Activated CD4-positive, alpha-beta T cell treated with anti-CD3 and anti-CD28 coated beads, Interleukin-2, amount 10 ng/mL, durations not matched to agents 7 days and 5 days (primary cell): ENCODE results near the gene TM9SF1. TPM values are rescaled to one million over a fixed set of nuclear protein-coding genes. Genes with fewer than 3 reads are reported as not detected.
"Not testable (repeated sequence)": the region's sequence is repeated elsewhere in the genome, so short reads cannot be mapped to it uniquely, and the experiment has no call there.

Experiments used
- CTCF ChIA-PET: fragments of 350-600 bp; sonication (Branson Sonifier 250); formaldehyde crosslinking; loops from one replicate; lab custom pipeline; 2021; ENCODE audit warnings: antibody characterized with exemption; lab: Charles Lee
- POLR2A ChIA-PET: fragments of 350-600 bp; sonication (Branson Sonifier 250); formaldehyde crosslinking; loops from one replicate; lab custom pipeline; 2021; ENCODE audit warnings: antibody characterized with exemption; lab: Charles Lee
- DNase-seq: peaks from one replicate; pipeline ENCODE4 v3.0.0-alpha.2; 2020
- H3K27ac Mint-ChIP-seq: one replicate; pipeline ENCODE4 v1.8.0; 2021; ENCODE audit warnings: mild to moderate bottlenecking, moderate library complexity, mixed read lengths
- H3K27me3 Mint-ChIP-seq: one replicate; pipeline ENCODE4 v1.8.0; 2021; ENCODE audit warnings: mixed read lengths
- H3K36me3 Mint-ChIP-seq: one replicate; pipeline ENCODE4 v1.8.0; 2021; ENCODE audit warnings: low read depth, mixed read lengths
- H3K4me1 Mint-ChIP-seq: one replicate; pipeline ENCODE4 v1.8.0; 2021; ENCODE audit warnings: mixed read lengths
- H3K4me3 Mint-ChIP-seq: one replicate; pipeline ENCODE4 v1.8.0; 2021; ENCODE audit warnings: mild to moderate bottlenecking, moderate library complexity, mixed read lengths
- H3K9me3 Mint-ChIP-seq: one replicate; pipeline ENCODE4 v1.8.0; 2021; ENCODE audit warnings: mixed read lengths
- total RNA-seq, 2 experiments: library from RNA; stranded (reverse); gene quantifications; one replicate each; pipeline ENCODE4 v1.2.3, GENCODE V29; 2021

TM9SF1 gene
- total RNA-seq, 2 experiments from 2014 or later, result 28.6 to 33.2 TPM

- Mint-ChIP-seq H3K4me3 (no peak overlapping the region), H3K36me3 (peaks cover 12% of the 10 kb centered on the region), H3K27ac (no peak overlapping the region), H3K27me3 (no peaks in the 10 kb centered on the region), H3K9me3 (no peaks in the 10 kb centered on the region), H3K4me1 (peaks cover 29% of the 10 kb centered on the region)
- no peak for DNase-seq
- POLR2A ChIA-PET, result no interaction called here
- CTCF ChIA-PET, result interaction anchor here (0.9 to 2.1 kb wide), 6 partner anchors 8 to 212 kb away, joined by 3 to 14 read pairs (median 4); partner anchors contain the start of gene TINF2
Measured at GRCh38 chr14:24219080-24219479, 23.8 kb upstream of the TM9SF1 start.

- H3K36me3 Mint-ChIP-seq, result peaks cover 16% of the 10 kb centered on the region
- DNase-seq, POLR2A ChIA-PET, H3K9me3 Mint-ChIP-seq, H3K27me3 Mint-ChIP-seq, H3K4me3 Mint-ChIP-seq: not testable (repeated sequence)
- CTCF ChIA-PET, result interaction anchor here (1.4 to 2.4 kb wide), 5 partner anchors 11 to 80 kb away, joined by 5 to 20 read pairs (median 7); partner anchors contain the start of genes RABGGTA, TINF2 and TSSK4
- peak overlapping the region; percentile 95 for H3K27ac Mint-ChIP-seq
- peaks cover 43% of the 10 kb centered on the region for H3K4me1 Mint-ChIP-seq
Measured at GRCh38 chr14:24216876-24217275, 21.6 kb upstream of the TM9SF1 start.

DNA sequence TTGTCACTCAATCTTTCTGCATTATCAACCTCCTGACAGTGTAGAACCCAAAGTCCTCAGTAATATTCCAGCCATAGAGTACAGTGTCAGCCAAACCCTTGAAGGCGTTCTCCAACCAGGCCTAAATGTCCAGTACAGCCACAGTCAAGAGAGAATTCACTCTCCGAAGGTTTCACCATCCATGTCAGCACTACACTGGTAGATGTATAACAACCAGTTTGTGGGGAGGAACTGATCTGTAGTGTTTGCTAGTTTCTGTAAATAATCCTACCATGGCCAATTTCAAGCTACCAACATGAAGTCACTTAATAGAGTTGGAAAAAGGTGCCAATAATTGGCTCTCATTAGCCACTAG is 21.1 kb upstream of the TM9SF1 start:
- Mint-ChIP-seq H3K27ac (peak overlapping the region; percentile 95), H3K9me3 (no peaks in the 10 kb centered on the region), H3K27me3 (no peaks in the 10 kb centered on the region), H3K36me3 (peaks cover 21% of the 10 kb centered on the region), H3K4me1 (peaks cover 49% of the 10 kb centered on the region), H3K4me3 (peak overlapping the region; percentile 92)
- POLR2A ChIA-PET, result interaction anchor here (0.6 to 1.4 kb wide), 3 partner anchors 19 to 117 kb away, joined by 3 to 7 read pairs (median 4); partner anchors contain the start of gene IPO4
- CTCF ChIA-PET, result interaction anchor here (0.7 to 2.5 kb wide), 17 partner anchors 10 to 215 kb away, joined by 3 to 20 read pairs (median 5); partner anchors contain the start of genes CIDEB, GMPR2, IRF9 and RABGGTA
- DNase-seq, result no peak

DNA sequence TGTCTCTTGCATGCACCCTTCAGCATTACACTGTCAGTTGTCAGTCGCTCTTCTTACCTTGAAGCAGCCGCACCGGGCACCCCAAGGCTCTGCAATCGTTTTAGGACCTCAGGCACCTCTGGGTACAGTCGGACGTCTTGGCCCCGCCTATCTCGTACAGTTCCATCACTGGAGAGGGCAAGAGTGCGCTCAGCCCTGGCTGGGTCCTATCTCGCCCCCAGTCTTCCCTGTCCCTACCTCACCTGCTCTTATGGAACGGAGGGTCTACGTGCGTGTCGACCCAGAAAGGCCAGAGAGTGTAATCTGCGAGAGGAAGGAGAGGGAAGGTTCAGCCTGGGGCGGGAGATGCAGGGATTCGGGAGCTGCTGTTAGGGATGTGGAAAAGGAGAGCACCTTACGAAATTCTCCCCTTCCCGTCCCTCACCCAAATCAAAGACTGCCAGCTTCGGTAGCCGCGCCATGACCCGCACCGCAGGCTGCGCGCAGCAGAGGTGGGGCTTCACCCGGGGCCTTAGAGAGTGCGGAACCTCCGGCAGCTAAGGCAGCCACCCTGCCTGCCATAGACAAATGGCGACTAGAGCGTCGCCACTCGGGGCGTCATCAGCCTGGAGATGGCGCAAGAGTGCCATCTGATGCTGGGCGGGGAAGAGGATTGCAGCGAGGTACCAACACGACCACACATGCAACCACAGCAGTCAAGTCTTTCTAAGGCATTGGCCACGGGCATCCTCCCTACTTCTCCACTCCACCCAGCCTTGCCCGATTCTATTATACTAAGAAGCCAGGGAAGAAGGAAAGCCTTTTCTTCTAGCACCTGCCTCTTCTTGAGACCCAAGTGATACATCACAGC is 20.5 kb upstream of the TM9SF1 start, which contains the start of gene MDP1:
Gene MDP1 (minus strand): TSS at position 572 of the 850 bp plus-strand sequence. CDS start 111 bp downstream, at position 461.
- peak; percentile 92 for DNase-seq
- H3K36me3 Mint-ChIP-seq, result peaks cover 27% of the 10 kb centered on the region
- ChIA-PET POLR2A (interaction anchor here (0.6 to 1.4 kb wide), 3 partner anchors 19 to 117 kb away, joined by 3 to 7 read pairs (median 4); partner anchors contain the start of gene IPO4), CTCF (interaction anchor here (0.6 to 2.5 kb wide), 26 partner anchors 10 to 226 kb away, joined by 3 to 20 read pairs (median 4); partner anchors contain the start of genes CIDEB, GMPR2, IRF9 and LTB4R)
- peak within 1 kb of the TSS; percentile 92 for H3K4me3 Mint-ChIP-seq
- peak within 1 kb of the TSS; percentile 95 for H3K27ac Mint-ChIP-seq
- H3K9me3 Mint-ChIP-seq, result no peaks in the 10 kb centered on the region
- no peaks in the 10 kb centered on the region for H3K27me3 Mint-ChIP-seq
- H3K4me1 Mint-ChIP-seq, result peaks cover 50% of the 10 kb centered on the region

DNA sequence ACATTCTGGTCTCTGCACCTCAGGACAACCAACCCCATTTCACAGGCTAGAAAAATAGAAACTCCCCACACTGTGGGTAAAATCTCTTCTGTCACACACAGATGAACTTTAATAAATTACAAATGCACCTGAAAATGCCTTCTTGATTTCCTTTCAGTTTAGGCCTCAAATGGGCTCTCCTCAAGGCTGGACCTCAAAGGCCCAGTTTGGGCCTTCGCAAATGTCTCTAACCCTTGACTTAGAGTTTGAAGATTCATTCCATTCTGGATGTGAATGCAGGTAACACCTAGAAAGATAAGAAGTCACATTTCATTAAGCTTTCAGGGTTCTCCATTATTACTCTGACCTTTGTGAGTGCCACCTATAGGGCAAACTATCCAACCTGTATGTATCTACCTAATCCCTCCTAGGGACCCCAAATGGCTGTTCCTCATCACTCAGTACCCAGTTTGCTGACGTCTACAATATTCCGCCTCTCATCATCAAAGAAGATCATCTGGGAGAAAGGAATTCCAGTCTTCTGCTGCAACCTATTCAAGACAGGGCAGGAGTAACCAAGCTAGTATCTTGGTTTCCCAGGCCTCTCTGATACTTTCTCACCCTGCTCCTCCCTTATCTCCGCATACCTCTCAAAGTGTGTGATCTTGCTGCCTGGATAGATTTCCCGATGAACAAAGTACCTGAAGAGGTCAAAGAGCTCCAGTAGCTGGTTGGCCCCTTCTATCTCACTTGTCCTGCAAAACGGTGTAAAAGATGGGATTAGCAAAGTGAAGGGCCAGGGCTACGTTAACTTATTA is 18.8 kb upstream of the TM9SF1 start:
- no peaks in the 10 kb centered on the region for H3K9me3 Mint-ChIP-seq
- ChIA-PET POLR2A (interaction anchor here (0.6 to 0.8 kb wide), 5 partner anchors 28 to 1208 kb away, joined by 3 to 6 read pairs (median 4); partner anchors contain the start of genes DCAF11, NRL and TINF2), CTCF (interaction anchor here (0.6 to 2.5 kb wide), 14 partner anchors 19 to 217 kb away, joined by 3 to 14 read pairs (median 5); partner anchors contain the start of genes CIDEB, IPO4, IRF9 and LTB4R)
- DNase-seq, result no peak
- peaks cover 52% of the 10 kb centered on the region for H3K4me1 Mint-ChIP-seq
- H3K27ac Mint-ChIP-seq, result peak overlapping the region; percentile 95
- peak overlapping the region; percentile 84 for H3K4me3 Mint-ChIP-seq
- H3K36me3 Mint-ChIP-seq, result peaks cover 37% of the 10 kb centered on the region
- no peaks in the 10 kb centered on the region for H3K27me3 Mint-ChIP-seq

DNA sequence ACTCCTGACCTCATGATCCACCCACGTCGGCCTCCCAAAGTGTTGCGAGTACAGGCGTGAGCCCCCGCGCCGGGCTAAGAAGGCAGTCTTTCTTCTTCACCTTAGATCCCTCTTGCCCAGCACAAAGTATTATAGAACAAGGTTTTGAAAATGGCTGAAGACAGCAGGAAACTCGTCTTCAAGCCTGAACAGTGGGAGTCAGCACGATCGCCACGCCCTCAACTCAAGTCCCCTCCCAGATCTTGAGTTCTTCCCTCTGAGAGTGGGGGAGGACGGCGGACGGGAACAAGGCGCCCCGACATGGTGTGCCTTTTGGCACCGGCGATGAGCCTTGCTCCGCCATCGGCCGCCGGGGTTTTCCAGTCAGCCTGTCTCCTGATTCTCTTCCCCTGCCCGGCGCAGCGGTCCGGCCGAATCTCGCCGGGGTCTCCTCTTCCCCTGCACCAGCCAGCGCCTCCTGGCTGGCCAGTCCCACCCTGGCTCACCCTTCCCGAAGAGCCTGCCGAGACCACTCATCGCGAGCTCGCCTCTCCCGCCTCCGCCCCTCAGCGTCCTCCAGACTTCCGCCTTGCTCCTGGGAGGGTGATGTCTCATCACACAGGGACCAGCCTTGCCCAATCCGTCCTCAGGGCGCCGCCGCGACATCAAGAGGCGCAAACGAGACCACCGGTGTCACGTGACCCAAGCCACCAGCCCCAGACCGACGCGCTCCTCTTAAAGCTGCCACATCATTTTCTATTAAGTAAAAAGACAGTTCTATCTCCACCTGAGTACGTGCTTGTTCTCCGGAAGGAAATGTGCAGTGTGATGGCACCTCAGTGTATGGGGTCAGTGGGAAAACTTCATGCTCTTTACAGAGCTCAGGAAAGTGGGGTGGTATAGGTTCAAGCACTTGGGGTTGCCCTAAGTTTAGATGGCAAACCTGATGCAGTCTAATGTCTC is 18.0 kb upstream of the TM9SF1 start, which contains the start of gene CHMP4A:
Gene CHMP4A (minus strand): TSS at position 565 of the 942 bp plus-strand sequence. CDS start 49 bp downstream, at position 516.
- Mint-ChIP-seq H3K36me3 (peaks cover 41% of the 10 kb centered on the region), H3K4me1 (peaks cover 52% of the 10 kb centered on the region), H3K27ac (peak within 1 kb of the TSS; percentile 95), H3K27me3 (no peaks in the 10 kb centered on the region), H3K9me3 (no peaks in the 10 kb centered on the region), H3K4me3 (peak within 1 kb of the TSS; percentile 84)
- peak; percentile 99 for DNase-seq
- ChIA-PET POLR2A (interaction anchor here (0.6 to 0.8 kb wide), 4 partner anchors 29 to 99 kb away, joined by 3 to 4 read pairs (median 4); partner anchors contain the start of genes DCAF11 and TINF2), CTCF (interaction anchor here (0.6 to 2.2 kb wide), 14 partner anchors 18 to 624 kb away, joined by 3 to 14 read pairs (median 4); partner anchors contain the start of genes CIDEB, IPO4, IRF9 and LTB4R)

DNA sequence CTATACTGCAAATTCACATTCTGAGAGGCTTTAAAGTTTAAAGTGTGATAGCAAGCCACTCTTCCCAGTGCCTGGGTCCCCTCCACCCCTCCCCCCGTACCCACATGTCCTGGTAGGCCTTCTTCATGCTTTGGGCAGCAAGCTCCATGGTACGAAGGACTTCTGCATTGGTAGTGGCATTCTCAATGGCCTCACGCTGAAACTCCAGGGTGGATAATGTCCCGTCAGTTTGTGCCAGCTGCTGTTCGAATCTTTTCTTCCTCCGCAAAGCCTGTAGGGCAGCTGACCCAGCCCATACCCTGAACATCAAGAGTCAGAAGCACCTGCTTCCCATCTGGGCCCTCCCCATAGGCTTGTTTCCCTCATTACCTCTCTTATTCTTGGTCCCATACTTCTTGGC is 16.1 kb upstream of the TM9SF1 start:
- Mint-ChIP-seq H3K27ac (peak overlapping the region; percentile 95), H3K36me3 (peaks cover 51% of the 10 kb centered on the region), H3K9me3 (no peaks in the 10 kb centered on the region), H3K4me3 (peak overlapping the region; percentile 84), H3K4me1 (peaks cover 49% of the 10 kb centered on the region), H3K27me3 (no peaks in the 10 kb centered on the region)
- DNase-seq, result no peak
- POLR2A ChIA-PET, result interaction anchor here (0.6 kb wide), 1 partner anchor 63 kb away, joined by 3 read pairs; no protein-coding TSS in a partner anchor
- CTCF ChIA-PET, result interaction anchor here (0.9 to 2.0 kb wide), 6 partner anchors 9 to 220 kb away, joined by 3 to 7 read pairs (median 4); partner anchors contain the start of genes IRF9 and TM9SF1

- peaks cover 7% of the 10 kb centered on the region for H3K9me3 Mint-ChIP-seq
- CTCF ChIA-PET, result interaction anchor here (2.0 to 2.6 kb wide), 2 partner anchors 12 to 47 kb away, joined by 7 read pairs; partner anchors contain the start of genes IRF9 and TM9SF1
- POLR2A ChIA-PET, result interaction anchor here (0.6 kb wide), 1 partner anchor 783 kb away, joined by 4 read pairs; no protein-coding TSS in a partner anchor
Measured at GRCh38 chr14:24207625-24208024, 12.4 kb upstream of the TM9SF1 start.

GRCh38 chr14:24207104-24207551 is 11.9 kb upstream of the TM9SF1 start:
- CTCF ChIA-PET, result interaction anchor here (2.6 kb wide), 1 partner anchor 12 kb away, joined by 7 read pairs; the partner anchor contains the start of gene TM9SF1
- H3K36me3 Mint-ChIP-seq, result peaks cover 85% of the 10 kb centered on the region
- H3K27ac Mint-ChIP-seq, result no peak overlapping the region
- H3K4me3 Mint-ChIP-seq, result no peak overlapping the region
- POLR2A ChIA-PET, result interaction anchor here (0.6 kb wide), 1 partner anchor 783 kb away, joined by 4 read pairs; no protein-coding TSS in a partner anchor
- DNase-seq, result no peak
- peaks cover 23% of the 10 kb centered on the region for H3K4me1 Mint-ChIP-seq
- H3K27me3 Mint-ChIP-seq, result no peaks in the 10 kb centered on the region
- peaks cover 9% of the 10 kb centered on the region for H3K9me3 Mint-ChIP-seq

More at GRCh38 chr14:24207625-24208024, 12.4 kb upstream of the TM9SF1 start:
- peaks cover 26% of the 10 kb centered on the region for H3K4me1 Mint-ChIP-seq
- H3K27me3 Mint-ChIP-seq, result no peaks in the 10 kb centered on the region
- no peak overlapping the region for H3K4me3 Mint-ChIP-seq
- no peak overlapping the region for H3K27ac Mint-ChIP-seq
- DNase-seq, result no peak
- peaks cover 82% of the 10 kb centered on the region for H3K36me3 Mint-ChIP-seq

DNA sequence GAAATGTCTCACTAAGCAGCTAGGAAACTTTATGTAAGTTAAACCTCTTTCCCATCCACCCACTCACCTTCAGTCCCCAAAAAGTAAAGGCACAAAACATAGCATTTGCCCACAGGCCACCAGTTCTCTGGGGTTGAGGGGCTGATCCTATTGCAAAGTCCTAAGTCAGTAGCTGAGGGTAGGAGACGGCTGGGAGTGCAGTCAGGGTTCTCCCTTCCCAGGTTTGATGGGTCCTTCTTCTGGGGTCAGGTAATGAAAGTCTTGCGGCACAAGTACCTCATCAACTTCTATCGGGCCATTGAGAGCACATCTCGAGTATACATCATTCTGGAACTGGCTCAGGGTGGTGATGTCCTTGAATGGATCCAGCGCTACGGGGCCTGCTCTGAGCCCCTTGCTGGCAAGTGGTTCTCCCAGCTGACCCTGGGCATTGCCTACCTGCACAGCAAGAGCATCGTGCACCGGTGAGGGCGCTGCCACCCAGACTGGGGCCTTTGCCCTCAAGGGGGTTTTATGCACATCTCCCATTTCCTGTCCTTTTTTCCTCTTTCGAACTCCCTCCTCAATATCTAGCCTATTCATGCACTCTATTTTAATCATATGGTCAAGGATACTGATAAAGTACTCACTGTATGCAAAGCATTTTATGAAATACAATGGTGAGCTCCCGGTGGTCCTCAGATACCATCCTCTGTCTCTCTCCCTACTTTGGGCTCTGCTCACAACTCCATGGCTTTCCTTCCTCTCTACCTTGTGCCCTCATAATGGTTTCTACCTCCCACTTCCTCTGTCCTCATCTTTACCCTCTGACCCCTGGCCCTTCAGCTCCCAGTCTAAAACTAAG is 11.2 kb upstream of the TM9SF1 start:
- no peak overlapping the region for H3K4me3 Mint-ChIP-seq
- CTCF ChIA-PET, result interaction anchor here (0.6 to 2.6 kb wide), 4 partner anchors 9 to 36 kb away, joined by 3 to 7 read pairs (median 5); partner anchors contain the start of genes MDP1, TINF2 and TM9SF1
- H3K36me3 Mint-ChIP-seq, result peaks cover 88% of the 10 kb centered on the region
- POLR2A ChIA-PET, result no interaction called here
- H3K27ac Mint-ChIP-seq, result no peak overlapping the region
- no peaks in the 10 kb centered on the region for H3K27me3 Mint-ChIP-seq
- H3K4me1 Mint-ChIP-seq, result peaks cover 18% of the 10 kb centered on the region
- DNase-seq, result no peak
- H3K9me3 Mint-ChIP-seq, result peaks cover 11% of the 10 kb centered on the region
